Suprapubic skin (tissue), 4 donors: Measurements from ENCODE around the gene CYLC1. TPM values are rescaled to one million over a fixed set of nuclear protein-coding genes. Genes with fewer than 3 reads are reported as not detected.

Experiments
- DNase-seq, 2 donors: peaks; one replicate each; pipeline ENCODE4 v3.0.0-alpha.2; 2019; ENCODE audit warnings: low spot score in 2 of 2
- H3K27ac ChIP-seq: fragments of 200-600 bp; sonication (generic); one replicate; pipeline ENCODE4 v1.5.1; 2019
- H3K27me3 ChIP-seq: fragments of 200-600 bp; sonication (generic); one replicate; pipeline ENCODE4 v1.5.1; 2019
- H3K36me3 ChIP-seq: fragments of 200-600 bp; sonication (generic); one replicate; pipeline ENCODE4 v1.5.1; 2019
- H3K4me1 ChIP-seq: fragments of 200-600 bp; sonication (generic); one replicate; pipeline ENCODE4 v1.5.1; 2019
- H3K4me3 ChIP-seq: fragments of 200-600 bp; sonication (generic); one replicate; pipeline ENCODE4 v1.5.1; 2019; ENCODE audit warnings: mild to moderate bottlenecking
- H3K9me3 ChIP-seq: fragments of 200-600 bp; sonication (generic); one replicate; pipeline ENCODE4 v1.5.1; 2019
- EP300 ChIP-seq: sonication (generic); formaldehyde crosslinking; IDR thresholded peaks from one replicate; pipeline ENCODE4 v1.6.1; 2017; ENCODE audit warnings: antibody characterized with exemption
- POLR2A ChIP-seq, 2 donors: fragments of 450-650 bp; IDR thresholded peaks; one replicate each; pipeline ENCODE4 v1.6.1; 2017; ENCODE audit warnings: antibody characterized with exemption in 2 of 2, mild to moderate bottlenecking in 2 of 2, moderate library complexity in 2 of 2
- POLR2AphosphoS5 ChIP-seq, 3 donors: sonication (generic); formaldehyde crosslinking; IDR thresholded peaks; one replicate each; pipeline ENCODE4 v1.6.1; 2017; ENCODE audit warnings: antibody characterized with exemption in 3 of 3
- WGBS: methylation state at CpG from one replicate; pipeline ENCODE4 v1.1.5; 2018; 5-methylcytosine and 5-hydroxymethylcytosine counted together
- total RNA-seq, 4 donors: library from RNA; depleted of rRNA; stranded (reverse); fragments of >200 nt; gene quantifications; one replicate each; pipeline ENCODE4 v1.1.0, GENCODE V29; 2016
- TF ChIP-seq, protein P1 (sequence below), 2 donors: fragments of 200-600 bp in 1 of 2; fragments of 450-650 bp in 1 of 2; sonication (generic) in 1 of 2; IDR thresholded peaks; one replicate each; pipeline ENCODE4 v1.5.1; 2016 to 2019; ENCODE audit warnings: antibody characterized with exemption in 2 of 2, mild to moderate bottlenecking in 1 of 2, moderate library complexity in 1 of 2

Gene CYLC1, protein sequence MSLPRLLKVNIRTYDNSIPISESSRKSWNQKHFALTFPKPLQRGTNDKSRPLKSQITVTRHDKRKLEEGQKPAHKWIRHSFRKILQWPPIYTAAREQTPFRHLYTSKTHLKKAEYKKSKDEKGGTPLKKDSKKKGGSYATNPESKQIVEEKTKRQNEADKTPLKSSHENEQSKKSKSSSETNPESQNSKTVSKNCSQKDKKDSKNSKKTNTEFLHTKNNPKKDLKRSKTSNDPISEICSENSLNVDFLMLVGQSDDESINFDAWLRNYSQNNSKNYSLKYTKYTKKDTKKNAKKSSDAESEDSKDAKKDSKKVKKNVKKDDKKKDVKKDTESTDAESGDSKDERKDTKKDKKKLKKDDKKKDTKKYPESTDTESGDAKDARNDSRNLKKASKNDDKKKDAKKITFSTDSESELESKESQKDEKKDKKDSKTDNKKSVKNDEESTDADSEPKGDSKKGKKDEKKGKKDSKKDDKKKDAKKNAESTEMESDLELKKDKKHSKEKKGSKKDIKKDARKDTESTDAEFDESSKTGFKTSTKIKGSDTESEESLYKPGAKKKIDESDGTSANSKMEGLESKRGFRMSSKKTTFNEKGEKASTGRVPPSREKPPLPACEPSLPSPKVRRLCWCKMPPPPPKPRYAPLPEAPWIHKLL
- not detected for total RNA-seq

- Histone ChIP-seq H3K27me3 (no peaks in the 10 kb centered on the region), H3K4me3 (no peak within 1 kb of the TSS), H3K36me3 (no peaks in the 10 kb centered on the region), H3K9me3 (no peaks in the 10 kb centered on the region), H3K27ac (no peak within 1 kb of the TSS), H3K4me1 (no peaks in the 10 kb centered on the region)
- no peak for DNase-seq
- TF ChIP-seq EP300 (no peak), POLR2AphosphoS5 (IDR thresholded peaks at IDR 0.05) (no peak), POLR2A (IDR thresholded peaks at IDR 0.05) (no peak)
- TF ChIP-seq, protein P1, sequence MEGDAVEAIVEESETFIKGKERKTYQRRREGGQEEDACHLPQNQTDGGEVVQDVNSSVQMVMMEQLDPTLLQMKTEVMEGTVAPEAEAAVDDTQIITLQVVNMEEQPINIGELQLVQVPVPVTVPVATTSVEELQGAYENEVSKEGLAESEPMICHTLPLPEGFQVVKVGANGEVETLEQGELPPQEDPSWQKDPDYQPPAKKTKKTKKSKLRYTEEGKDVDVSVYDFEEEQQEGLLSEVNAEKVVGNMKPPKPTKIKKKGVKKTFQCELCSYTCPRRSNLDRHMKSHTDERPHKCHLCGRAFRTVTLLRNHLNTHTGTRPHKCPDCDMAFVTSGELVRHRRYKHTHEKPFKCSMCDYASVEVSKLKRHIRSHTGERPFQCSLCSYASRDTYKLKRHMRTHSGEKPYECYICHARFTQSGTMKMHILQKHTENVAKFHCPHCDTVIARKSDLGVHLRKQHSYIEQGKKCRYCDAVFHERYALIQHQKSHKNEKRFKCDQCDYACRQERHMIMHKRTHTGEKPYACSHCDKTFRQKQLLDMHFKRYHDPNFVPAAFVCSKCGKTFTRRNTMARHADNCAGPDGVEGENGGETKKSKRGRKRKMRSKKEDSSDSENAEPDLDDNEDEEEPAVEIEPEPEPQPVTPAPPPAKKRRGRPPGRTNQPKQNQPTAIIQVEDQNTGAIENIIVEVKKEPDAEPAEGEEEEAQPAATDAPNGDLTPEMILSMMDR (IDR thresholded peaks at IDR 0.05), result no peak
- 43% methylated on average over 1 of the region's 1 CpG for WGBS
Observed at GRCh38 chrX:83860846-83861245, at the start of gene CYLC1. CYLC1 (plus strand) TSS chrX:83861146; CDS start chrX:83861183, 37 bp downstream.

- H3K9me3 ChIP-seq, result no peaks in the 10 kb centered on the region
- DNase-seq, result no peak
- no peak overlapping the region for H3K27ac ChIP-seq
- no peaks in the 10 kb centered on the region for H3K27me3 ChIP-seq
- WGBS, result 63% methylated on average over 2 of the region's 3 CpGs
- H3K4me1 ChIP-seq, result no peaks in the 10 kb centered on the region
- H3K36me3 ChIP-seq, result no peaks in the 10 kb centered on the region
- TF ChIP-seq, protein P1 (IDR thresholded peaks at IDR 0.05), result no peak
- TF ChIP-seq POLR2AphosphoS5 (IDR thresholded peaks at IDR 0.05), result no peak
- no peak for TF ChIP-seq EP300
- no peak for TF ChIP-seq POLR2A (IDR thresholded peaks at IDR 0.05)
- no peak overlapping the region for H3K4me3 ChIP-seq
Observed at GRCh38 chrX:83819304-83819703, 41.6 kb upstream of the CYLC1 start.

GRCh38 chrX:83829874-83830273, 31.1 kb upstream of the CYLC1 start:
- H3K27me3 ChIP-seq, result no peaks in the 10 kb centered on the region
- WGBS, result 32% methylated on average over 4 of the region's 4 CpGs
- no peaks in the 10 kb centered on the region for H3K4me1 ChIP-seq
- no peak overlapping the region for H3K4me3 ChIP-seq
- DNase-seq, result no peak
- H3K36me3 ChIP-seq, result no peaks in the 10 kb centered on the region
- no peak for TF ChIP-seq POLR2AphosphoS5 (IDR thresholded peaks at IDR 0.05)
- TF ChIP-seq EP300, result no peak
- H3K27ac ChIP-seq, result no peak overlapping the region
- no peaks in the 10 kb centered on the region for H3K9me3 ChIP-seq

DNA sequence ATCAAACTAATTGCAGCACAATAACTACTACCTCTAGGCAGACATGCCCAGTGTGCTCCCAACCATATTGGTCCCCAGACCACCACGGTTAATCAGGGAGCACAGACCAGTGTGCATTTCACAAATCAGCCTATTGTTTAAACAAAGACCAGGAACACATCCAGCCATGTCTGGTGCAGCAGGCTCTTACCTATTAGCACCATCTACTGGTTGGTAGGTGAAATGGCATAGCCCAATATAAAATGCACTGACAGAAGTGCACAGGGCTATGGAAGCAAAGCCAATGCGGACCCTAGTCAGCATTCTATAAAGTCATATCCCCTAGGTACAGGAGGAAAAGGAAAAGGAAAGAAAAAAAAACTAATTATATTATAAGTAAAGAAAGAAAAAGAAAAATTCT, 15.5 kb upstream of the CYLC1 start:
- no peak overlapping the region for H3K27ac ChIP-seq
- no peaks in the 10 kb centered on the region for H3K9me3 ChIP-seq
- WGBS, result 19% methylated on average over 2 of the region's 2 CpGs
- H3K4me3 ChIP-seq, result no peak overlapping the region
- no peaks in the 10 kb centered on the region for H3K36me3 ChIP-seq
- H3K4me1 ChIP-seq, result no peaks in the 10 kb centered on the region
- no peak for TF ChIP-seq POLR2AphosphoS5 (IDR thresholded peaks at IDR 0.05)
- TF ChIP-seq POLR2A (IDR thresholded peaks at IDR 0.05), result no peak
- TF ChIP-seq, protein P1 (IDR thresholded peaks at IDR 0.05), result peak in 1 of 2 donors; percentile 21
- no peak for DNase-seq
- no peaks in the 10 kb centered on the region for H3K27me3 ChIP-seq

- Histone ChIP-seq H3K27me3 (no peaks in the 10 kb centered on the region), H3K27ac (no peak overlapping the region), H3K4me1 (no peaks in the 10 kb centered on the region), H3K9me3 (no peaks in the 10 kb centered on the region), H3K4me3 (no peak overlapping the region), H3K36me3 (no peaks in the 10 kb centered on the region)
- no peak for DNase-seq
- TF ChIP-seq EP300 (no peak), POLR2A (IDR thresholded peaks at IDR 0.05) (no peak), POLR2AphosphoS5 (IDR thresholded peaks at IDR 0.05) (no peak)
- TF ChIP-seq, protein P1 (IDR thresholded peaks at IDR 0.05), result no peak
- 88% methylated on average over 5 of the region's 5 CpGs for WGBS
Observed at GRCh38 chrX:83847339-83847738, 13.6 kb upstream of the CYLC1 start.
